Central memory CD4-positive, alpha-beta T cell (primary cell): ENCODE measurements around the gene INPP5F.

Source experiments
- DNase-seq: peaks from one replicate; pipeline ENCODE4 v3.0.0; 2022

INPP5F gene

GRCh38 chr10:119871881-119872609 lies 146.2 kb downstream of the INPP5F start:
- DNase-seq: peak; percentile 49

GRCh38 chr10:119872610-119872859 lies 146.7 kb downstream of the INPP5F start, which contains the start of gene MCMBP:
TSS of gene MCMBP (minus strand) at chr10:119872843. CDS start at chr10:119872584, 259 bp downstream.
- no peak for DNase-seq

GRCh38 chr10:119872860-119873681 lies 147.2 kb downstream of the INPP5F start:
- peak; percentile 86 for DNase-seq

GRCh38 chr10:119878524-119878923 lies 152.7 kb downstream of the INPP5F start:
- no peak for DNase-seq
